UCSD-AML1 (cell line): ENCODE data around the gene KCNJ10.

Experiments
- DNase-seq: peaks from one replicate; lab custom pipeline; 2025; ENCODE audit not compliant: unreplicated experiment; lab: John Stamatoyannopoulos, UW

KCNJ10 gene

DNA sequence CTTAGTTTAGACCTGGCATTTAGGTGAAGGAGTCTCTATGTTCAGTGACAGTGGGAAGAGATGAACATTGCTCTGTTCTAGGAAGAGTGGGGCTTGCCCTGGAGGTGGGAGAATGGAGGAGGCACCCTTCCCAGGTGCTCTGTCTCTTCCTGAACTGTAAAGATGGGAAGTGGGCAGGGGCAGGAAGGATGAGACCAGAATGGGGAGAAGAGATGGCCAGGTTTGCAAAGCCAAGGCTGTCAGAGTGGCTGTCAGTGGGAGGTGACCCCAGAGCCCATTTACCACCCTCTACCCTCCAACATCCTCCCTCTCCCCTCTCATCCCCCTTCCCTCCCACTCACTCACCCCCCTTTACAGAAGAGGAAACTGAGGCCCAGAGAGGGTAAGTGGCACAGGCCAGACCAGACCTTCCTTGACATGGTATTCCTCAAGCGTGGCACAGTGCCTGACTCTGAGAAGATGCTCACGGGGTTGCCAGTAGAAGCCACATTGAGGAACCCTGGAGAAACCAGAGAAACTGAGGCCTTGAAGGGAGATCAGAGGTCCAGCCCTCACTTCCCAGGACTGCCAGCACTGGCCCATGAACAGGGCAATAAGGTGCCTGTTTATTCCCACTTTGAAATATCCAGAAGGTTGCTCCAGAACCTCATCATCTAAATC, 29.9 kb upstream of the KCNJ10 start:
- no peak for DNase-seq

DNA sequence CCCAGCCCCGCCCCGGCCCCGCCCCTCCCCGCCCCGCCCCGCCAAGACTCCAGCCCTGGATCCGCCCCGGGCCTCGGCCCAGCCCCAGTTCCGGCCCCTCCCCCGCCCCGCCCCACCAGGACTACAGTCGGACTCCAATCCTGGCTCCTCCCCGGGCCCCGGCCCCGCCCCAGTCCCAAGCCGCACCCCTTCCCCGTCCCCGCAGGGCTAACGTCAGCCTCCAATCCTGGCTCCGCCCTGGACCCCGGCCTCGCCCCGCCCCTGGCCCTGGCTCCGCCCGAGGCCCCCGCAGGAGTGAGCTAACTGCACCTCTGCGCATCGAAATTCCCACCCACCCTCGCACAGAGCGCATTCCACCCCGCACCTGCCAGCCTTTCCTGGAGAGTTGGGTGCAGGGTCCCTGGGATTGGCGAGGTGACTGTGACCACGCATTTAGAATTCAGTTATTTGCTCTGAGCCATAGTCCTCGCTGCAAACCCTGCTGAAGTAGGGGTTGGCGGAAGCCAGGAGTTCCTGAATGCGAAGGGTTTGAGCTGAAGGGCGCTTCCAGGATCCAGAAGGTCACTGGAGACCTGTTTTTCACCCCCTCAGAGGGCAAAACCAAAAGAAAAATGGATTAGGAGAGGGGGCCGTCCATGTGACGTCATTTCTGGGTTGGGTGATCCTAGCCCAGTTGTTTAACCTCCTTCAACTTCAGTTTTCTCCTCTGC, 29.0 kb upstream of the KCNJ10 start:
- peak; percentile 95 for DNase-seq

DNA sequence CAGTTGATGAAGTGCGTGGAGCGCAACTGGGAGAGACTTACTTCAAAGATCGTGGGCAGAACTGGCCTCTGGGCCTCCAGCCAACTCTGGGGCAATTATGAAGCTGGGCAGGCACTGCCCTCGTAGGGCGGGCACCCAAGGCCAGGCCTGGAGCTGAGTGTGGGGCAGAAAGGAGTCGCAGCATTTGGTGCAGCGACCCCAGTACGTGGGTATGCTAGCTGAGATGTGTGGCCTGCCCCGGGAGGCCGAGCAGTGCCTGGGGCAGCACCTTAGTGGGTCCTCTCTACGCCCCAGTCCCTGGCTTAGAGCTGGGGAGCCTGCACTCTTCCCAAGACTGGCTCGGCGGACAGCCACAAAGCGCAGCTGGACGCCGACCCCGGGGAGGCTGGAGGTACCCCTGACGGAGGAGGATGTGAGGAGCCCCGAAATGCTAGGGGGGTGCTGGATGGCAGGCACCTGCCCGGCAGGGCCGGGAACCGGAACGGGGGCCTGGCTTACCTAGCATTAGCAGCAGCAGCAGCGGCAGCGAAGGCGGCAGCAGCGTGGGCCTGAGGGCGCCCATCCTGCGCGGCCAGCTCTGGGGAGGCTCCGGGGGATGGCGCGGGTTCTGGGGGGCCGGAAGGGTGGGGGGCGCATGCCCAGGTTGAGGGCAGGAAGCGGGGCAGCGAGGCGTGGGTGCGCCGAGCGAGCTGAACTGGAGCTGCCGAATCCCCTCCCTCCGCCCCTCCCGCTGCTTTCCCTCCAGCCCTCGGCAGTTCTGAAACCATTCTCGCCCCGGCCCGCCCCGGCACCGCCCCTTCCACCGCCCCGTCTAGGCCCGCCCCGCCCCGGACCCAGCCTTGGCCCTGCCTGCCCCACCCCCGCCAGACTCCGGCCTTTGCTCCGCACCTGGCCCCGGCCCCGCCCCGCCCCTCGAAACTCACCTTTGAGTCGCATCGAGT, 28.2 kb upstream of the KCNJ10 start, which contains the start of gene IGSF8:
Gene IGSF8 (minus strand): TSS at position 709 of the 941 bp plus-strand sequence. CDS start 147 bp downstream, at position 562.
- DNase-seq = peak; percentile 89

DNA sequence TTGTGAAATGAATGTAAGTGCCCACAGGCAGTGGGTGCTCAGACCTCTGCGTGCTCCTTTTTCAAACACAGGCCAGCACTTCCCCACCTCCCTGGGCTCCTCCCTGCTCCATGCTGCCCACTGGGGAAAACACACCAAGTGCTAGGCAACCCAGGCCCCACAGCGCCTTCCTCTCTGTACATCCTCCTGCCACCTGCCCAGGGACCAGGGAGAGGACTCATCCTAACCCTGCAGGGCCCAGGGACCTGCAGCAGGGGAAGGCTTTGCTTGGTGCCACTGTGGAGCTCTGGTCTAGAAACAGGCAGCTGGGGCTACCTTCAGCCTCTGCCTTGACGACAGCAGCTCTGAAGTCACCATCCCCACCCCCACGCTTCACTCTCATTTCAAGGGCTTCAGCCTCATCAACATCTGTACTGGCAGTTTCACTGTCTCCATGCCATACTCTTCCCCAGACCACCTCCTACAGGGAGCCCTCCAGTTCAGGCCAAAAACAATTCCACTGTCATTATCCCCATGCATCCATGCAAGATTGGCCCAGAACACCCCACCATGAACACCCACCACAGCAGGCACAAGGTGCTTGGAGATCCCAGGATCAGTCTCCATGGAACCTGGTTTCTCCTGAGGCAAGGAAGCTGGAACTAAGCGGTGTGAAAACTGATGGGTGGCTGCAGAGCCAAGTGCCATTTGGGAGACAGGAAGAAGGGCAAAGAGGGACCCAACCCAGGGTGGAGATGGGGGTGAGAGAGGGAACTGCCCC, 27.4 kb upstream of the KCNJ10 start:
- DNase-seq = no peak

DNA sequence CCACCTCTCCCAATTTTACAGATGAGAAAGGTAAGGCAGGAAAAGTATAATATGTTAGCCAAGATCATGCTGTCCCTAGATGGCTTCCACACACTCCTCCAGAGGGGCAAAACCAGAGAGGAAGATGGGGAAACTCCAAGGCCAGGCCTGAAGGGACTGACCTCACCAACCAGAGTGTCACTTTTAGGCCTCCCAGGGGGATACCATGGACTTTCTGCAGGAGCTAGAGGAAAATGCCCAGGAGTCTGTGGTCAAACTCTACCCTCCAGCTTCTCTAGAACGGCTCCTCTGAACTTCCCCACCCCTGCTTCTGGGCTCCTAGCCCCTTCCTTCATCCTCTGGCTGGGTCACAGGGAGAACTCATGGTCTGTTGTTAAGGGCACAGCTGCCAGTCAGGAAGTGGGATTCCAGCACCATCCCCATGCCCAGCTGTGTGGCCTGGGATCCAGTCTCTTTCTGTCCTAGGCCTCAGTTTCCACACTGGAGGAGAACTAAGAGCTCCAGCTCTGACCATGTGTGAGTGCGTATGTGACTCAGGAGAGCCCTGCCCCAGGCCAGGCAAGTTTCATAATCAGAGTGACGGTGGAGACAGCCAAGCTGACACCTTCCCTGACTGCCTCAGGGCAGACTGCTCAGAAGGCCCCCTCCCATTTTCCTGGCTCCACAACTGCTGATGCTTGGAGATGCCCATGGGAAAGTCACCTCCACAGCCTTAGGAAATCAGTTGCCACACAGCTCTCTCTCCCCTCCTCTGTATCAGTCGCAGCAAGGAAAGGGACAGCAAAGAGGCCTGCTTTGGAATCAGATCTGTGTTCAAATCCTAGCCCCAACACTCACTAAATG, 26.5 kb upstream of the KCNJ10 start:
- no peak for DNase-seq

DNA sequence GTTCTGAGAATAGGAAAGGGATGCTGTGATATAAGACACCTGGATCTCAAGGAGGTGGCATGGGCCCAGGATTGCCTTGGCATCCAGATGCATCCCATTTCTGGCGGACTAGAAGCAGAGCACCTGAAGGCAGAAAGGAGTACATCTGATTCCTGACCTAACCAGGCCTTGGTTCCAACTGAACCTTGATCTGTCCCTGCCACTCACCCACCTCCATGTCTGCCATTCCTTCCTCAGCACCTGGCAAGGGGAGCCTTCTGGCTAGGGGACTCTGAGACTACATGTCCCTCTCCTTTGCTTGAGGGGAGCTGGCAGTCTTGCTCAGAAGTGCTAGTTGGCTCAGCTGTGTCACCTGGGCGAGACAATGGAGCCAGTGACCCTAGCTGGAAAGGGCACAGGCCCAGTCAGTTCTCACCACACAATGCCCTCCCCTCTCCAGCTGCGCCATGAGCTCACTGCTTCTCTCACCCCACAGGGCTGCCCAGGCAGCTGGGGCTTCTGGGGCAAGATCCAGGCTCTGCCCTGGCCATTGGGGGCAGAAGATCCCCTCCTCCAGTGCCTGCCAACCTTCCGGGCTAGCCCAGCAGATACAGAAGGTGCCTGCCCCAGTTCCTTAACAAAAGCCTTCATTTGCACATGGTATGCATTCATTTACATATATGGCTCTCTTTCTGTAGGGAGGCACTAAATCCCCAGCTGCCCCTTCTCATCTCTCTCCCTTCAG, 25.6 kb upstream of the KCNJ10 start:
- no peak for DNase-seq

DNA sequence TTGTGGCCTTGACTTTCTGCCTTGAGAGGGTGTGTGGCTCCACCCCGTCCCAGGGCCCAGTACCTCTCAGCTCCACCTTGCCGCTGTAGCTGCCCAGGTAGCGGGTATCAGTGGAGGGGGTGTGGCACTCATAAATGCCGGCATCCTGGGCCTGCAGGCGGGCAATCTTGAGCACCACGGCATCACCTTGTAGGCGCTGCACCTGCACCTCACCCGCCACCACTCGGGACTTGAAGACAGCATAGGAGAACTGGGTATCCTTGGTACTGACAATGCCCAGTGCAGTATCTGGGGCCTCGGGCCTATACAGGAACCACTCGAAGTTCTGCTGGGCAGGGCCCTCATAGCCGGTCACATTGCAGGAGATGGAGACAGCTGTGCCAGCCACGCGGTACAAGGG, 24.8 kb upstream of the KCNJ10 start:
- DNase-seq = no peak

DNA sequence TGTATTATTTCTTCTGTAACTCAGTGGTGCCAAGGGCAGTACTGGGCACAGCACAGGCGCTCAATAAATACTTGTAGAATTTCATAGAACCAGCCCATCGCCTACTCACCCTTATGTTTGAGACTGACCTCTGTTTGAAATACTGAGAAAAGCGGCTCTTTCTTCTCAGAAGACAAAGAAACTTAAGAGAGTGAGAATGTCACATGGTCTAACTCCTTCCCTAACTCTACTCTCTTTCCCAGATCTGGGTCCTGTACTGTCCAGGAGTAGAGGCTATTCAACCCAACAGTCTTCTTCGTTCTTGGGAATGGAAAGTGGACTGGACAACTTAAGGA, 24.3 kb upstream of the KCNJ10 start:
- no peak for DNase-seq

DNA sequence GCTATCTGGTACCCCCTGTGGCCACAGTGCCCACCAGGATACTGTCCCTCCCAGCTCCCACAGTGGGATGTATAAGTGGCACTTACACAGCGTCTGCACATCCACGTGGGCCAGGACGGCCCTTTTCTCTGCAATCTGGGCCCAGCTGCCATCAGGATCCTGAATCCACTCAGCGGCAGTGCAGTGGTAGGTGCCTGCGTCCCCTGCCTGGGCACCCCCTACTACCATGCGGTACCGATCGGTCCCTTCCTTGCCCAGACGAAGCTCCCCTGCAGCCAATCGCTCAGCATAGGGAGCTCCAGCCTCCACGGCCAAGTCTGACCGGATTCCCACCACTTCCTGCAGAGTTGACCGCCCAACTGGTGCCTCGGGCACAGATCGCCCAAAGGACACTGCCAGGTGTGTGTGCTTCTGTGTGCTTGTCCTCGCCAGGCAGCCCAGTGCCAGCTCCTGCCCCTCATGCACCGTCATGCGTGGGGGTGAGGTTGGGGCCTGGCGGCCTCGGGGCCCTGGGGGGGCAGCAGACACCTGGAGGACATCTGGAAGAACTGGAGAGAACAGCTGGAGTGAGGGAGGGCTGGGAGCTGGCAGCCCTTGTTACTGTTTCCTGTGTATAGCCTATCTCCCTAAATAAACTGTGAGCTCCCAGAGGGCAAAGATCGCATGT, 23.8 kb upstream of the KCNJ10 start:
- no peak for DNase-seq

DNA sequence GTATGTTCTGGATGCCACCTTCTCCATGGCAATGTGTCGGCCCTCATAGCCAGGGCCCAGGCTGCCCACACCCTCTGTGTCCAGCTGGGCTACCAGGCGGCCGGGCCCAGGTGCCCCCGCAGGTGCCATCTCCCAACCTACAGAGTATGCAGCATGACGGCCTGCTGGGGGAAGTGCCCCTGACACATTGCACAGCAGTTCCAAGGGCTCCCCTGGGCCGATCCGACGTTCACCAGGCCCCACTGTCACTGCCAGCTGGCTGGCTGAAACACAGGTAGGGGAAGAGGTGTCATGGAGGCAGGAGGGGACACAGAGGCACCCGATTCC, 23.1 kb upstream of the KCNJ10 start:
- no peak for DNase-seq

DNA sequence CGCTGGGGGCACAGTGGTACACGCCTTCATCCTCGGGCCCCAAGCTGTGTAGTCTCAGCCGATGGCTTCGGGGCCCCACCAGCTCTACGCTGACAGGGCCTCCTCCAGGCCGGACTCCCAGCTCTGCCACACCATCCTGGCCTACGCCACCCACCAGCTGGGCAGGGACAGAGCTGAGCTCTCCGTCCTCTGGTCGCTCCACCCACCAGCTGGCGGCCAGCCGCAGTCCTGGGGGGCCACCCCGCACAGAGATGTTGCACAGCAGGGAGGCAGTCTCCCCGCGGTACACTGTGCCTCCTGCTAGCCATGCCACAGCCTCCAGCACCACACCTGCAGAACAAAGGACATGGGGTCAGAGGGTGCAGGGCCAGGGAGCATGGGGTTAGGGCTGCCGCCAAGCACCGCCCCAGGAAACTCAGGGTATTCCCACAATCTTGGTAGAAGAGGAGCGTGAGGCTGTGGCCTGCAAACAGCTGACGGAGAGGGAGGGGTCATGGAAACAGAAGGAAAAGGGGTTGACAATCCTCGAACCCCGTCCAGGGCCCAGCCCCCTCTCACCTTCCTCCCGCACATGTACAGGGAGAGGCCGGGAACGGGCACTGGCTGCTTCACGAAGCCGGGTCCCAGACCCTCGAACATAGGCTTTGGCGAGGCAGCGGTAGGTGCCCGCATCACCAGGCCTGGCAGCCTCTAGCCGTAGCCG, 22.6 kb upstream of the KCNJ10 start:
- no peak for DNase-seq

DNA sequence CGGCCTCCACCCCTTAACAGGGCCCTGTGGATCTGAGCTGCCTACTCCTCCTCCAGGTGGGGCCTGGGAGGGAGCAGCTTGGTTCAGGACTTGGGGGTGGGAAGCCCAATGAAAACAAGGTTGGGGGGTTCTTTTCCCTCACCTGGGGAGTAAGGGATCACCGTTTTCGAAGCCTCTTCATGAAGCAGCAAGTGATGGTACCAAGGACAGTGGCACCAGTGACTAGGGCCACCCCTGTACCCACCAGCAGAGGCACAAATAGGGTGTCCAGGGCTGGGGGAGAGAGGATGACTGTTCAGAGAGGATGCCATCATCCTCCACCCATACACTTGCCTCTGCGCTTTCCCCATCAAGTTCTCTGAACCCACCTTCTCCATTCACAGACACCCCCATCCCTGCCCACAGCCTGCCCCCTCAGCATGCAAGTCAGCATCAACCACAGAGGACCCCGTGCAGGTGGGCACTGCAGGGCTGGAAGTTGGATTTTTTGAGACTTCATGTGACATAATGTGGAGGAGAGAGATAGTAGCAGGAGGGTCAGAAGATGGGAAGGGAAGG, 21.8 kb upstream of the KCNJ10 start:
- no peak for DNase-seq

DNA sequence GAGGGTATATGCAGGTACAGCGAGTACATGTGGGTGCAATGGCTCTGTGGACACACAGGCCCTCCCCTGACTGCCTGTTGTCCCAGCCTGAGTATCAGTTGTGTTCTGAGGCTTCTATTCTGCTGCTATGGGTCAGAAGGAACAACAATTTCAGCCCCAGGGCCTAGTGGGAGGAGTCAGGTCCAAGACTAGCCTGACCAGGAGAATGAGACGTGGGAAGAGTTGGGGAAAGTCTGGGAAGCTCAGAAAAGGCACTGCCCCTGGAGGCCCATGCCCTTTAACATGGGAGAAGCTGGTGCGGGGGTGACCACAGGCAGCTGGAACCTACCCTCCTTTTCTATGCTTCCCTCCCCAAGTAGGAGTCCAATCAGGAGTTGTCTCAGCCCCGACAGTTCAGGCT, 20.8 kb upstream of the KCNJ10 start:
- no peak for DNase-seq

DNA sequence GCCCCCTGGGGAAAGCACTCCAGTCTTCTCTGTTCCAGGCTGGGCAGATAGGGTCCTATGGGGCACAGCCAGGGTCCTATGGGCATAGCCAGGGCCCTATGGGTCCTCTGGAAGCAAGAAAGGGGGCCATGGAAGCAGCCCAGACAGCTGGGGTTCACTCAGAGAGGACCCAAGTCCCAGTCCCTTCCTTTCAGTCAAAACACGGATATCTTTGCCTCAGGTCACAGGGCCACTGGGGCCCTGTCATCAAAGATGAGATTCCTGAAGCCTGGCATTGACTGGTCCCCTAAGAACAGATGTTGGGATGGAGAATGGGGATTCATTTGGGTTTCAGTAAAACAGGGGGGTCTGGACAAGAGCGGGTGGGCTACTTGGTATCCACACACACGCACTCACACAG, 19.9 kb upstream of the KCNJ10 start:
- DNase-seq = no peak

DNA sequence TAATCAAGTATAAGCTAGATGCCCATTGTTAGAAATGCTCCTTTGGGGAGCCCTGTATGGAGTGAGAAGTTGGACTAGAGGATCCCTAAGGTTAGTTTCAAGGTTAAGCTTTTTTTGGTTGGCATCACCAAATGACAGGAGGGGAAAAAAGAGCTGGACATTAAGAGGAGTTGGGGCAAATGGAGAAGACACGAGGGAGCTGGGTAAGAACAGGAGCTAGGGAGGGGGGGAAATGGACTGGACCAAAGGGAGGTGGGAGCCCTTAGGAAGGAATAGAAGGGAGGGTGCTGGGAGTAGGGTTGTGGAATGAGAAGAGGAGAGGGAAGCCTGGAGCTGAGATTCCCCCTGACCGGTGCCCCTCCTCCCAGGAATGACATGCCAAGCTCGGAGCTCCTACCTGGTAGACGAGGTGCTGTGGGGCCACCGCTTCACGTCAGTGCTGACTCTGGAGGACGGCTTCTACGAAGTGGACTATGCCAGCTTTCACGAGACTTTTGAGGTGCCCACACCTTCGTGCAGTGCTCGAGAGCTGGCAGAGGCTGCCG, 17.2 kb upstream of the KCNJ10 start:
- DNase-seq = no peak

DNA sequence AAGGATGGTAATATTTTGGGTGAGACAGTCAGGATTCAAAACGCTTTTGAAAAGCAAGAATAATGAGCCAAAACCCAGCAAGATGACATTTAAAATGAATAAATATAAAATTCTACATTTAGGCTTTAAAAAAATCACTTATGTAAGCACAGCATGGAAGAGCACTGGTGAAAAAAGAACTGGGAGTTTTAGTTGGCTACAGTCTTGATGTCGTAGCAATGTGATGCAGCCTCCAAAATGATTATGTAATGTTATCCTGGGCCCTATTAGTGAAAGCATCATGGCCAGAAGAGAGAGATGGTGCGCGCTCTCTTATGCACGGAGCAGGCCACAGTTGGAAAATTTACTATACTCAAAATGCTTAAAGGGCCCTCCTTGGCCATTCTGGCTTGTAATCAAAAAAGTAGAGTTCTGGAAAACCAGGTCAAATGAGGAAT, 16.5 kb upstream of the KCNJ10 start:
- DNase-seq = no peak

DNA sequence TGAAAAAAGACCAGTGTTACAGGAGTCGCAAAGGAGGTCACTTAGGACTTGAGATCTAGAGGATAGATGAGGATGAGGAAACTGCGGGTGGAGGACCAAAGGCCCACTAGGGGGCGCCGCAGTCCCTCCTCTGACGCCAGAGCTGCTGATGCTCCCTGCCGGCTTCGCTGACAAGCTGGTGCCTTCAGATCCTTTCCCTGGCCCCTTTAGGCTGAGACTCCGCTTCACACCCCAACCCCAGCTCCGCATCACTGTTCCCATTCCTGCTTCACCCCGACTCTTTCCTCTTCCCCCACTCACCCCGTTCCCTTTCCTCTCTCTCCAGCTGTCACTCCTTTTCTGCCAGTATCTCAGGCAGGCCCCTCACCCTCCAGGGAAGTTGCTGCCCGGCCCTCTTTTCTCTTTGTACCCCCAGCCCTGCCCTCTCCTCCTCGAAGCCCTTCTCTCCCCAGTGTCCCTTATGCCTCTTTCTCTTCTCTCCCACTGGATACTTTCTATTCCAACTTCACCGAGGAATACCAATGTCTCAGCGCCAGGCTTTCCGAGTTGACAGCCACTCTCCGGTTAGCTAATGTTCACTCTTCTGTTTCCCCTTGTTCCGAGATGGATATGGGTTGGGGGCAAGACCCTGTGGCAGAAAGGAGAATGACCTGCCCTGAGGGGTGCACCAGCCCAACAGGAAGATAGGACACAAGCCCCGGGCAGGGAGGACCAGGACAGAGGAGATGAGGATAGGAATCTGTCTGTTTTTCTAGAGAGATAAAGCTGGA, 15.9 kb upstream of the KCNJ10 start:
- peak; percentile 79 for DNase-seq
